Liver (tissue), 9 donors: ENCODE measurements around the gene TNN. TPM values are rescaled to one million over a fixed set of nuclear protein-coding genes. Genes with fewer than 3 reads are reported as not detected.

Experiments
- DNase-seq: peaks from one replicate; pipeline ENCODE4 v3.0.0-alpha.2; 2017; ENCODE audit warnings: low spot score
- H3K27ac ChIP-seq, 2 donors: one replicate each; pipeline ENCODE4 v1.7.0; 2013; ENCODE audit warnings: inconsistent platforms in 2 of 2, low read length in 2 of 2, control low read depth in 1 of 2, low read depth in 1 of 2, mild to moderate bottlenecking in 1 of 2
- H3K27me3 ChIP-seq, 4 donors: one replicate each; pipeline versions ENCODE4 v1.6.1 to v1.7.0; 2013; ENCODE audit warnings: low read length in 3 of 4, inconsistent platforms in 1 of 4, mild to moderate bottlenecking in 1 of 4, moderate library complexity in 1 of 4; ENCODE audit not compliant: control insufficient read depth in 4 of 4, insufficient read depth in 4 of 4
- H3K36me3 ChIP-seq, 4 donors: one replicate each; pipeline versions ENCODE4 v1.6.1 to v1.7.0; 2013; ENCODE audit warnings: low read length in 3 of 4, mild to moderate bottlenecking in 3 of 4, low read depth in 1 of 4, moderate library complexity in 1 of 4; ENCODE audit not compliant: control insufficient read depth in 4 of 4, insufficient read depth in 3 of 4
- H3K4me1 ChIP-seq, 4 donors: one replicate each; pipeline versions ENCODE4 v1.6.1 to v1.7.0; 2013; ENCODE audit warnings: low read length in 3 of 4, mild to moderate bottlenecking in 3 of 4, moderate library complexity in 1 of 4; ENCODE audit not compliant: control insufficient read depth in 4 of 4, insufficient read depth in 4 of 4
- H3K4me3 ChIP-seq, 3 donors: one replicate each; pipeline versions ENCODE4 v1.6.1 to v1.7.0; 2013; ENCODE audit warnings: low read length in 3 of 3, control low read depth in 1 of 3, low read depth in 1 of 3, mild to moderate bottlenecking in 1 of 3
- H3K9ac ChIP-seq, 2 donors: one replicate each; pipeline ENCODE4 v1.7.0; 2013; ENCODE audit warnings: low read length in 2 of 2, mild to moderate bottlenecking in 2 of 2, moderate library complexity in 2 of 2, control low read depth in 1 of 2, low read depth in 1 of 2
- H3K9me3 ChIP-seq, 4 donors: one replicate each; pipeline versions ENCODE4 v1.6.1 to v1.7.0; 2013; ENCODE audit warnings: low read length in 3 of 4; ENCODE audit not compliant: control insufficient read depth in 4 of 4
- ATF3 ChIP-seq: IDR thresholded peaks from 2 replicates; pipeline ENCODE4 v1.6.1; 2016; ENCODE audit warnings: antibody characterized with exemption
- CTCF ChIP-seq: fragments of 150-350 bp; IDR thresholded peaks from 2 replicates; pipeline ENCODE4 v1.5.1; 2017; ENCODE audit warnings: improper control_type of control experiment, low read depth, low read length; ENCODE audit not compliant: missing input control
- EGR1 ChIP-seq, 2 donors: IDR thresholded peaks; 2 replicates each; pipeline ENCODE4 v1.6.1; 2016 to 2018; ENCODE audit warnings: antibody characterized with exemption in 2 of 2, low read depth in 2 of 2
- FOXA1 ChIP-seq: IDR thresholded peaks from 2 replicates; pipeline ENCODE4 v1.6.1; 2016; ENCODE audit warnings: antibody characterized with exemption
- FOXA2 ChIP-seq: IDR thresholded peaks from 2 replicates; pipeline ENCODE4 v1.6.1; 2016; ENCODE audit warnings: antibody characterized with exemption
- GABPA ChIP-seq, 2 donors: IDR thresholded peaks in 1 of 2; conservative IDR thresholded peaks in 1 of 2; 2 replicates each; pipeline ENCODE4 v1.6.1; 2016; ENCODE audit warnings: antibody characterized with exemption in 2 of 2, mild to moderate bottlenecking in 1 of 2, moderate library complexity in 1 of 2
- HNF4A ChIP-seq, 2 donors: conservative IDR thresholded peaks; 2 replicates each; pipeline ENCODE4 v1.6.1; 2016; ENCODE audit warnings: antibody characterized with exemption in 2 of 2, mild to moderate bottlenecking in 2 of 2
- HNF4G ChIP-seq: IDR thresholded peaks from 2 replicates; pipeline ENCODE4 v1.6.1; 2016; ENCODE audit warnings: antibody characterized with exemption
- JUND ChIP-seq, 2 donors: IDR thresholded peaks; 2 replicates each; pipeline ENCODE4 v1.6.1; 2016; ENCODE audit warnings: antibody characterized with exemption in 2 of 2
- NR2F2 ChIP-seq: IDR thresholded peaks from 2 replicates; pipeline ENCODE4 v1.6.1; 2016; ENCODE audit warnings: antibody characterized with exemption
- RAD21 ChIP-seq, 2 donors: IDR thresholded peaks; 2 replicates each; pipeline ENCODE4 v1.6.1; 2016; ENCODE audit warnings: antibody characterized with exemption in 2 of 2, mild to moderate bottlenecking in 2 of 2
- REST ChIP-seq: IDR thresholded peaks from 2 replicates; pipeline ENCODE4 v1.6.1; 2016; ENCODE audit warnings: antibody characterized with exemption, mild to moderate bottlenecking
- RXRA ChIP-seq, 2 donors: IDR thresholded peaks; 2 replicates each; pipeline ENCODE4 v1.6.1; 2017 to 2018; ENCODE audit warnings: antibody characterized with exemption in 2 of 2, mild to moderate bottlenecking in 1 of 2
- SP1 ChIP-seq: IDR thresholded peaks from 2 replicates; pipeline ENCODE4 v1.6.1; 2018; ENCODE audit warnings: antibody characterized with exemption, mild to moderate bottlenecking
- TAF1 ChIP-seq: conservative IDR thresholded peaks from 2 replicates; pipeline ENCODE4 v1.6.1; 2016; ENCODE audit warnings: antibody characterized with exemption, mild to moderate bottlenecking
- YY1 ChIP-seq: IDR thresholded peaks from 2 replicates; pipeline ENCODE4 v1.6.1; 2016; ENCODE audit warnings: antibody characterized with exemption, mild to moderate bottlenecking
- ZBTB33 ChIP-seq: IDR thresholded peaks from 2 replicates; pipeline ENCODE4 v1.6.1; 2016; ENCODE audit warnings: antibody characterized with exemption
- WGBS: extraction: QIAGEN DNeasy Blood & Tissue Kit; methylation state at CpG from one replicate; pipeline ENCODE4 v1.1.7; 2013; 5-methylcytosine and 5-hydroxymethylcytosine counted together
- polyA plus RNA-seq, 2 donors: library from polyadenylated mRNA; stranded (reverse) in 1 of 2; unstranded in 1 of 2; fragments of 200-250 nt in 1 of 2; fragments of >200 nt in 1 of 2; fragmentation: Nextera tagmentation in 1 of 2; extraction: Ambion mirVana in 1 of 2; gene quantifications; one replicate each; pipeline versions ENCODE4 v1.2.1 to v1.2.3, GENCODE V29; 2013 to 2015
- total RNA-seq, 2 donors: library from RNA; depleted of rRNA; stranded (reverse); fragments of >200 nt; gene quantifications; one replicate each; pipeline ENCODE4 v1.2.3, GENCODE V29; 2014
- TF ChIP-seq, protein P1 (sequence below): IDR thresholded peaks from 2 replicates; pipeline ENCODE4 v1.6.1; 2016; ENCODE audit warnings: antibody characterized with exemption
- donor health status: healthy.
- donor health status: healthy.
- donor health status: healthy.
- donor health status: healthy.
- donor health status: healthy.

Gene TNN
- total and polyA plus RNA-seq, 4 donors: 0.11 to 1.8 (median 0.80) TPM

DNA sequence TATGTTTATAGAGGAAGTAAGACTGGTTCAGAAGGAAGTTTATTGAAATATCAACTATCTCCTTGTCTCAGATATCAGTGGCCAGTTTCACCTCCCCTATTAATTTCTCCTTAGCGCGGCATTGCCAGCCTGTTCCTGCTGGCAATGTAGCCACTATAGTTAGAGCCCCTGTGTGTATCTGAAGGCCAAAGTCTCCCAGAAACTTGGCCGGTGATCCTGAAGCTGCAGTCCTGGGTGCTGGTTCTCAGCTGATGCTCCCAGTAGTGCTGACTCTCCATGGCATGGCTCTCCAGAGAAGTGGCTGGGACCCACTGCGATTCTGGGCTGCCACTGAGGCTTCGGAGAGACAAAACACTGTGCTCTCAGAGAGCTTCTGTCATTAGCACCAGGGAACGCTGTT is 59.9 kb downstream of the TNN start:
- Histone ChIP-seq H3K9ac (no peak overlapping the region), H3K27ac (no peak overlapping the region), H3K4me3 (no peak overlapping the region), H3K27me3 (no peaks in the 10 kb centered on the region), H3K4me1 (peaks cover 5 to 39% (median 25%) of the 10 kb centered on the region in 4 donors), H3K9me3 (no peaks in the 10 kb centered on the region), H3K36me3 (no peaks in the 10 kb centered on the region)
- 58% methylated on average over 6 of the region's 6 CpGs for WGBS
- DNase-seq: no peak
- TF ChIP-seq FOXA2: no peak
- TF ChIP-seq HNF4A (conservative IDR thresholded peaks at IDR 0.05): peak; percentile 27 to 46

GRCh38 chr1:175128523-175128922 is 60.9 kb downstream of the TNN start:
- no peaks in the 10 kb centered on the region for H3K27me3 ChIP-seq
- TF ChIP-seq CTCF (no peak), TAF1 (no peak), GABPA (IDR thresholded peaks at IDR 0.05 in 1 of 2, conservative IDR thresholded peaks at IDR 0.05 in 1 of 2) (no peak), JUND (IDR thresholded peaks at IDR 0.05) (no peak), HNF4G (no peak), FOXA2 (no peak), ZBTB33 (no peak), EGR1 (IDR thresholded peaks at IDR 0.05; ENCODE audit: low read depth in 2 of 2) (no peak), SP1 (no peak), FOXA1 (no peak), RXRA (IDR thresholded peaks at IDR 0.05) (no peak), NR2F2 (no peak), RAD21 (IDR thresholded peaks at IDR 0.05) (no peak), ATF3 (no peak), YY1 (no peak), REST (no peak), HNF4A (conservative IDR thresholded peaks at IDR 0.05) (no peak)
- TF ChIP-seq, protein P1, sequence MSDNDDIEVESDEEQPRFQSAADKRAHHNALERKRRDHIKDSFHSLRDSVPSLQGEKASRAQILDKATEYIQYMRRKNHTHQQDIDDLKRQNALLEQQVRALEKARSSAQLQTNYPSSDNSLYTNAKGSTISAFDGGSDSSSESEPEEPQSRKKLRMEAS: no peak
- no peak for DNase-seq
- WGBS: 88% methylated on average over 9 of the region's 9 CpGs
- no peaks in the 10 kb centered on the region for H3K9me3 ChIP-seq
- H3K27ac ChIP-seq: no peak overlapping the region
- H3K36me3 ChIP-seq: no peaks in the 10 kb centered on the region
- H3K4me1 ChIP-seq: peaks cover 5 to 39% (median 25%) of the 10 kb centered on the region in 4 donors
- no peak overlapping the region for H3K4me3 ChIP-seq
- no peak overlapping the region for H3K9ac ChIP-seq
